IMR-90 (cell line): ENCODE data around the gene RELL2. TPM values are rescaled to one million over a fixed set of nuclear protein-coding genes. Genes with fewer than 3 reads are reported as not detected.

Experiments
- ATAC-seq: fragments of 200-7000 bp; cut with Tn5 transposase; 2 replicates; pipeline ENCODE4 v1.9.1; 2020; ENCODE audit warnings: low read depth, mild to moderate bottlenecking, moderate library complexity
- BruUV-seq: library from RNA; stranded (reverse); fragments of 400-500 nt; replicated peaks from 2 replicates; lab custom pipeline; 2021; lab: Mats Ljungman, UMichigan
- CTCF ChIA-PET: fragments of 300-600 bp; formaldehyde crosslinking; extraction: SDS; loops from one replicate; lab custom pipeline; 2021; ENCODE audit warnings: antibody characterized with exemption; lab: Yijun Ruan, JAX
- POLR2A ChIA-PET: fragments of 300-600 bp; sonication (Branson Sonifier 250); formaldehyde crosslinking; loops from one replicate; lab custom pipeline; 2022; ENCODE audit warnings: antibody characterized with exemption; ENCODE audit not compliant: unreplicated experiment; lab: Charles Lee
- DNase-seq: peaks from one replicate; pipeline ENCODE4 v3.0.0; 2013
- H2AFZ ChIP-seq: replicated peaks from 2 replicates; pipeline ENCODE3; 2013; ENCODE audit warnings: low read length, mild to moderate bottlenecking; ENCODE audit not compliant: poor library complexity
- H2AK5ac ChIP-seq: 2 replicates; pipeline ENCODE4 v1.6.1; 2013; ENCODE audit warnings: low read depth, low read length, inconsistent platforms
- H2AK9ac ChIP-seq: replicated peaks from 2 replicates; pipeline ENCODE3; 2013; ENCODE audit warnings: mild to moderate bottlenecking, low read depth, low read length, moderate library complexity; ENCODE audit not compliant: poor library complexity
- H2BK120ac ChIP-seq: 2 replicates; pipeline ENCODE4 v1.6.1; 2013; ENCODE audit warnings: low read depth, low read length, inconsistent platforms
- H2BK15ac ChIP-seq: 3 replicates; pipeline ENCODE4 v1.6.1; 2013; ENCODE audit warnings: low read depth, low read length, inconsistent platforms
- H2BK20ac ChIP-seq: 2 replicates; pipeline ENCODE4 v1.6.1; 2013; ENCODE audit warnings: low read depth, mild to moderate bottlenecking, inconsistent platforms, low read length, moderate library complexity
- H2BK5ac ChIP-seq: 2 replicates; pipeline ENCODE4 v1.6.1; 2013; ENCODE audit warnings: mild to moderate bottlenecking, low read depth, low read length, inconsistent platforms; ENCODE audit not compliant: poor library complexity, severe bottlenecking
- H3K14ac ChIP-seq: replicated peaks from 2 replicates; pipeline ENCODE4 v1.6.1; 2013; ENCODE audit warnings: low read depth, low read length, inconsistent platforms
- H3K18ac ChIP-seq: 2 replicates; pipeline ENCODE4 v1.6.1; 2013; ENCODE audit warnings: low read depth, low read length, control low read depth
- H3K23ac ChIP-seq: 2 replicates; pipeline ENCODE4 v1.6.1; 2013; ENCODE audit warnings: low read depth, low read length, inconsistent platforms
- H3K27ac ChIP-seq: 2 replicates; pipeline ENCODE4 v1.5.1; 2013; ENCODE audit warnings: mild to moderate bottlenecking, control low read depth, low read length; ENCODE audit not compliant: insufficient read depth
- H3K27me3 ChIP-seq: 2 replicates; pipeline ENCODE4 v1.6.1; 2013; ENCODE audit warnings: low read length; ENCODE audit not compliant: control insufficient read depth, insufficient read depth
- H3K36me3 ChIP-seq: 2 replicates; pipeline ENCODE4 v1.6.1; 2013; ENCODE audit warnings: low read length, mixed read lengths; ENCODE audit not compliant: control insufficient read depth, insufficient read depth
- H3K4ac ChIP-seq: 2 replicates; pipeline ENCODE4 v1.6.1; 2013; ENCODE audit warnings: low read depth, low read length, inconsistent platforms
- H3K4me1 ChIP-seq: 2 replicates; pipeline ENCODE4 v1.6.1; 2013; ENCODE audit warnings: low read length, mixed read lengths; ENCODE audit not compliant: control insufficient read depth, insufficient read depth
- H3K4me2 ChIP-seq: 2 replicates; pipeline ENCODE4 v1.6.1; 2013; ENCODE audit warnings: low read depth, mild to moderate bottlenecking, control low read depth, low read length, moderate library complexity
- H3K4me3 ChIP-seq: 2 replicates; pipeline ENCODE4 v1.5.1; 2013; ENCODE audit warnings: low read depth, mild to moderate bottlenecking, control low read depth, low read length, moderate library complexity; ENCODE audit not compliant: insufficient read depth
- H3K56ac ChIP-seq: 2 replicates; pipeline ENCODE4 v1.6.1; 2013; ENCODE audit warnings: low read length, inconsistent platforms; ENCODE audit not compliant: insufficient read depth; ENCODE audit errors: extremely low read depth
- H3K79me1 ChIP-seq, 2 experiments: 2 replicates each; pipeline ENCODE4 v1.6.1; 2013; ENCODE audit warnings: low read length in 2 of 2, inconsistent platforms in 1 of 2, low read depth in 1 of 2
- H3K9ac ChIP-seq: 2 replicates; pipeline ENCODE4 v1.6.1; 2013; ENCODE audit warnings: low read depth, low read length, control low read depth
- H3K9me1 ChIP-seq: 2 replicates; pipeline ENCODE4 v1.6.1; 2013; ENCODE audit warnings: low read length, inconsistent platforms; ENCODE audit not compliant: insufficient read depth
- H3K9me3 ChIP-seq: 2 replicates; pipeline ENCODE4 v1.6.1; 2013; ENCODE audit warnings: low read length; ENCODE audit not compliant: control insufficient read depth, insufficient read depth
- H4K20me1 ChIP-seq: 2 replicates; pipeline ENCODE4 v1.6.1; 2013; ENCODE audit warnings: low read length, inconsistent platforms; ENCODE audit not compliant: insufficient read depth
- H4K5ac ChIP-seq: 2 replicates; pipeline ENCODE4 v1.6.1; 2013; ENCODE audit warnings: mild to moderate bottlenecking, low read depth, low read length, control low read depth
- H4K8ac ChIP-seq, 2 experiments: 2 replicates each; pipeline ENCODE4 v1.6.1; 2013; ENCODE audit warnings: low read depth in 2 of 2, low read length in 2 of 2, control low read depth in 1 of 2, inconsistent platforms in 1 of 2
- H4K91ac ChIP-seq: 2 replicates; pipeline ENCODE4 v1.6.1; 2013; ENCODE audit warnings: low read depth, low read length, inconsistent platforms; ENCODE audit not compliant: insufficient read depth
- BHLHE40 ChIP-seq: fragments of 150-350 bp; IDR thresholded peaks from 2 replicates; pipeline ENCODE4 v1.6.1; 2016; ENCODE audit warnings: mild to moderate bottlenecking, low read depth, low read length
- CEBPB ChIP-seq: IDR thresholded peaks from 2 replicates; pipeline ENCODE4 v1.6.1; 2012; ENCODE audit warnings: low read depth, low read length, improper control_type of control experiment
- CHD1 ChIP-seq: IDR thresholded peaks from 2 replicates; pipeline ENCODE4 v1.6.1; 2012; ENCODE audit warnings: low read depth, low read length, improper control_type of control experiment
- ELK1 ChIP-seq: fragments of 150-350 bp; IDR thresholded peaks from 2 replicates; pipeline ENCODE4 v1.6.1; 2016; ENCODE audit warnings: low read depth, mild to moderate bottlenecking, low read length, moderate library complexity, borderline replicate concordance
- FOS ChIP-seq: fragments of 150-350 bp; IDR thresholded peaks from 2 replicates; pipeline ENCODE4 v1.6.1; 2016; ENCODE audit warnings: low read depth, low read length
- MXI1 ChIP-seq: IDR thresholded peaks from 2 replicates; pipeline ENCODE4 v1.6.1; 2012; ENCODE audit warnings: low read depth, mild to moderate bottlenecking, low read length, moderate library complexity, borderline replicate concordance
- RAD21 ChIP-seq: IDR thresholded peaks from 2 replicates; pipeline ENCODE4 v1.6.1; 2012; ENCODE audit warnings: low read length, improper control_type of control experiment
- SMC3 ChIP-seq: fragments of 150-350 bp; IDR thresholded peaks from 2 replicates; pipeline ENCODE4 v1.6.1; 2016; ENCODE audit warnings: low read depth, mild to moderate bottlenecking, antibody characterized with exemption, low read length, moderate library complexity
- WGBS, 2 experiments: methylation state at CpG; one replicate each; pipeline versions ENCODE4 v1.1.5 to v1.1.7; 2013; ENCODE audit warnings: missing lambda C conversion rate in 2 of 2; ENCODE audit not compliant: insufficient read length in 1 of 2; ENCODE audit errors: extremely low coverage in 2 of 2; 5-methylcytosine and 5-hydroxymethylcytosine counted together
- dilution Hi-C: fragments of 300-500 bp; cut with HindIII; formaldehyde crosslinking; loops from one replicate; pipeline ENCODE4 v1.14.3; 2018; ENCODE audit warnings: low sequenced_read_pairs; ENCODE audit not compliant: unreplicated experiment
- in situ Hi-C: fragments of 300-500 bp; cut with MboI; formaldehyde crosslinking; loops from 3 replicates; pipeline ENCODE4 v1.14.3; 2019; ENCODE audit warnings: low sequenced_read_pairs, inconsistent platforms, mixed read lengths
- intact Hi-C: fragments of 100-400 bp; cut with micrococcal nuclease; formaldehyde crosslinking; loops from 2 replicates; pipeline ENCODE4 v1.10.0; 2022
- polyA plus RNA-seq, 3 experiments: library from polyadenylated mRNA; depleted of rRNA; stranded (reverse); fragments of >200 nt; gene quantifications; 2 replicates each; pipeline ENCODE4 v1.2.3, GENCODE V29; 2012; ENCODE audit warnings: low replicate concordance in 1 of 3
- total RNA-seq: library from RNA; depleted of rRNA; stranded (reverse); fragments of >200 nt; gene quantifications from 2 replicates; pipeline ENCODE4 v1.2.3, GENCODE V29; 2012

Gene RELL2
- total and polyA plus RNA-seq, 2 of the 4 experiments (the other 2 are of a cell fraction): 2.2 to 7.6 TPM

GRCh38 chr5:141637767-141638419 lies 1.1 kb downstream of the RELL2 start (continued):
- 0 out of 2 replicates have a peak, but pooled peaks have one; percentile 18 for TF ChIP-seq RAD21

- Histone ChIP-seq H3K9me1 (peaks cover 28% of the 10 kb centered on the region), H3K18ac (no peak overlapping the region), H3K14ac (no peak overlapping the region), H3K4me3 (no peak overlapping the region), H3K79me1 (peaks cover 18 to 43% of the 10 kb centered on the region in 2 experiments), H3K9ac (no peak overlapping the region), H3K27me3 (no peaks in the 10 kb centered on the region), H4K8ac (no peak overlapping the region), H2BK15ac (no peak overlapping the region), H2BK20ac (no peak overlapping the region), H3K27ac (no peak overlapping the region), H4K5ac (no peak overlapping the region), H2AK9ac (peak overlapping the region; percentile 74), H2AFZ (no peak overlapping the region), H2BK5ac (no peak overlapping the region), H3K4me2 (no peak overlapping the region), H2AK5ac (no peak overlapping the region), H3K9me3 (no peaks in the 10 kb centered on the region), H4K91ac (no peak overlapping the region), H3K4ac (no peak overlapping the region), H4K20me1 (peaks cover 27% of the 10 kb centered on the region), H2BK120ac (no peak overlapping the region), H3K56ac (no peak overlapping the region), H3K23ac (no peak overlapping the region), H3K4me1 (peaks cover 12% of the 10 kb centered on the region), H3K36me3 (peaks cover 13% of the 10 kb centered on the region)
- WGBS, 2 experiments: no CpG with 5 or more reads among the region's 2 CpGs
- in situ Hi-C loops (no loop called here), dilution Hi-C loops (no loop called here), intact Hi-C loops (no loop called here)
- TF ChIP-seq ELK1: no peak
- no peak for TF ChIP-seq CHD1
- no peak for TF ChIP-seq CEBPB
- TF ChIP-seq SMC3: no peak
- TF ChIP-seq MXI1: no peak
- TF ChIP-seq FOS: no peak
- TF ChIP-seq BHLHE40: no peak
- DNase-seq (no peak), ATAC-seq (no peak)
- ChIA-PET POLR2A (no interaction called here), CTCF (no interaction called here)
- no TSS peak for BruUV-seq
Measured at GRCh38 chr5:141638771-141639170, 2.0 kb downstream of the RELL2 start.
